Stomach (tissue), 9 donors: ENCODE results near the gene PRLH. TPM values are rescaled to one million over a fixed set of nuclear protein-coding genes. Genes with fewer than 3 reads are reported as not detected.

ENCODE experiments used
- DNase-seq, 2 donors: peaks; one replicate each; pipeline versions ENCODE4 v3.0.0 to v3.0.0-alpha.2; 2013 to 2019
- H3K27ac ChIP-seq, 5 donors: fragments of 200-600 bp in 4 of 5; sonication (generic) in 4 of 5; one replicate each; pipeline ENCODE4 v1.5.1; 2013 to 2019; ENCODE audit warnings: mild to moderate bottlenecking in 1 of 5, moderate library complexity in 1 of 5
- H3K27me3 ChIP-seq, 3 donors: fragments of 200-600 bp; sonication (generic); one replicate each; pipeline ENCODE4 v1.5.1; 2017 to 2019; ENCODE audit warnings: mixed run types in 1 of 3
- H3K36me3 ChIP-seq, 4 donors: fragments of 200-600 bp; sonication (generic); 1 replicate in 3 of 4; 2 replicates in 1 of 4; pipeline ENCODE4 v1.5.1; 2016 to 2019
- H3K4me1 ChIP-seq, 4 donors: fragments of 200-600 bp; sonication (generic); one replicate each; pipeline ENCODE4 v1.5.1; 2016 to 2019
- H3K4me3 ChIP-seq, 4 donors: fragments of 200-600 bp; sonication (generic) in 3 of 4; one replicate each; pipeline ENCODE4 v1.5.1; 2016 to 2019; ENCODE audit warnings: mild to moderate bottlenecking in 1 of 4
- H3K9me3 ChIP-seq, 4 donors: fragments of 200-600 bp; sonication (generic); one replicate each; pipeline ENCODE4 v1.5.1; 2016 to 2019
- CTCF ChIP-seq, 7 experiments: fragments of 450-650 bp in 4 of 7; fragments of 200-600 bp in 3 of 7; sonication (generic) in 3 of 7; IDR thresholded peaks; one replicate each; pipeline ENCODE4 v1.5.1; 2016 to 2019; ENCODE audit warnings: antibody characterized with exemption in 7 of 7, control low read depth in 2 of 7, mild to moderate bottlenecking in 1 of 7
- EP300 ChIP-seq: sonication (generic); formaldehyde crosslinking; IDR thresholded peaks from one replicate; pipeline ENCODE4 v1.6.1; 2017; ENCODE audit warnings: antibody characterized with exemption
- POLR2A ChIP-seq, 4 donors: fragments of 450-650 bp; IDR thresholded peaks; one replicate each; pipeline ENCODE4 v1.6.1; 2016; ENCODE audit warnings: antibody characterized with exemption in 4 of 4, control low read depth in 2 of 4, mild to moderate bottlenecking in 1 of 4, moderate library complexity in 1 of 4
- POLR2AphosphoS5 ChIP-seq, 3 donors: sonication (generic); formaldehyde crosslinking; IDR thresholded peaks; one replicate each; pipeline ENCODE4 v1.6.1; 2016; ENCODE audit warnings: antibody characterized with exemption in 3 of 3
- WGBS, 5 donors: extraction: QIAGEN DNeasy Blood & Tissue Kit in 3 of 5; methylation state at CpG; one replicate each; pipeline versions ENCODE4 v1.1.5 to v1.1.7; 2013 to 2018; 5-methylcytosine and 5-hydroxymethylcytosine counted together
- intact Hi-C: fragments of 100-400 bp; cut with DNase I; formaldehyde crosslinking; loops from one replicate; pipeline ENCODE4 v1.15.1; 2023; ENCODE audit warnings: low total_unique reads
- polyA plus RNA-seq, 3 donors: library from polyadenylated mRNA; stranded (reverse); fragments of 200-250 nt; gene quantifications; one replicate each; pipeline ENCODE4 v1.2.3, GENCODE V29; 2013
- total RNA-seq, 5 donors: library from RNA; depleted of rRNA; stranded (reverse); fragments of >200 nt; gene quantifications; one replicate each; pipeline versions ENCODE4 v1.1.0 to v1.2.3, GENCODE V29; 2014 to 2016
- donor health status: healthy with polysubstance abuse.
- donor health status: Bipolar disorder and iron deficiency.
- donor health status: healthy.

The PRLH gene
- total and polyA plus RNA-seq, 8 donors, result not detected

GRCh38 chr2:237527766-237528165, 38.6 kb upstream of the PRLH start:
- no peak overlapping the region for H3K4me3 ChIP-seq
- intact Hi-C loops, result no loop called here
- no peak for DNase-seq
- TF ChIP-seq CTCF (IDR thresholded peaks at IDR 0.05) (no peak), POLR2A (IDR thresholded peaks at IDR 0.05) (no peak), EP300 (no peak), POLR2AphosphoS5 (IDR thresholded peaks at IDR 0.05) (no peak)
- H3K4me1 ChIP-seq, result peaks cover 0 to 8% (median 4%) of the 10 kb centered on the region in 4 donors
- H3K9me3 ChIP-seq, result no peaks in the 10 kb centered on the region
- WGBS, 5 donors, result 92 to 98% (median 95%) methylated on average over 5 of the region's 5 CpGs
- H3K27ac ChIP-seq, result no peak overlapping the region
- H3K27me3 ChIP-seq, result no peaks in the 10 kb centered on the region
- peaks cover 0 to 91% (median 44%) of the 10 kb centered on the region in 4 donors for H3K36me3 ChIP-seq

GRCh38 chr2:237529452-237530402, 36.6 kb upstream of the PRLH start:
- peaks cover 0 to 12% (median 4%) of the 10 kb centered on the region in 4 donors for H3K4me1 ChIP-seq
- no peak overlapping the region for H3K27ac ChIP-seq
- peaks cover 11 to 91% (median 45%) of the 10 kb centered on the region in 4 donors for H3K36me3 ChIP-seq
- no peak overlapping the region for H3K4me3 ChIP-seq
- 87 to 90% (median 89%) methylated on average over 15 to 19 of the region's 19 CpGs for WGBS, 5 donors
- DNase-seq, result no peak
- H3K27me3 ChIP-seq, result no peaks in the 10 kb centered on the region
- intact Hi-C loops, result no loop called here
- no peaks in the 10 kb centered on the region for H3K9me3 ChIP-seq
- no peak for TF ChIP-seq POLR2AphosphoS5 (IDR thresholded peaks at IDR 0.05)
- no peak for TF ChIP-seq POLR2A (IDR thresholded peaks at IDR 0.05)
- no peak for TF ChIP-seq CTCF (IDR thresholded peaks at IDR 0.05)
- no peak for TF ChIP-seq EP300

- H3K36me3 ChIP-seq, result peaks cover 13 to 88% (median 45%) of the 10 kb centered on the region in 4 donors
- WGBS, 5 donors, result 85 to 95% (median 87%) methylated on average over 12 of the region's 12 CpGs
- no peak overlapping the region for H3K4me3 ChIP-seq
- no peaks in the 10 kb centered on the region for H3K27me3 ChIP-seq
- TF ChIP-seq POLR2AphosphoS5 (IDR thresholded peaks at IDR 0.05) (no peak), POLR2A (IDR thresholded peaks at IDR 0.05) (no peak), EP300 (no peak), CTCF (IDR thresholded peaks at IDR 0.05) (no peak)
- DNase-seq, result no peak
- H3K4me1 ChIP-seq, result peaks cover 0 to 7% (median 1%) of the 10 kb centered on the region in 4 donors
- intact Hi-C loops, result no loop called here
- no peak overlapping the region for H3K27ac ChIP-seq
- H3K9me3 ChIP-seq, result no peaks in the 10 kb centered on the region
Observed at GRCh38 chr2:237530472-237531433, 35.6 kb upstream of the PRLH start.

- peaks cover 13 to 88% (median 52%) of the 10 kb centered on the region in 4 donors for H3K36me3 ChIP-seq
- no peak overlapping the region for H3K27ac ChIP-seq
- no peak for DNase-seq
- 69 to 78% (median 76%) methylated on average over 10 to 11 of the region's 11 CpGs for WGBS, 5 donors
- H3K4me3 ChIP-seq, result no peak overlapping the region
- intact Hi-C loops, result no loop called here
- H3K4me1 ChIP-seq, result peaks cover 0 to 7% (median 0%) of the 10 kb centered on the region in 4 donors
- H3K27me3 ChIP-seq, result no peaks in the 10 kb centered on the region
- TF ChIP-seq POLR2AphosphoS5 (IDR thresholded peaks at IDR 0.05) (no peak), CTCF (IDR thresholded peaks at IDR 0.05) (no peak), POLR2A (IDR thresholded peaks at IDR 0.05) (no peak), EP300 (no peak)
- no peaks in the 10 kb centered on the region for H3K9me3 ChIP-seq
Observed at GRCh38 chr2:237532160-237532559, 34.2 kb upstream of the PRLH start.
